HL-60/S4 (cell line): Measurements from ENCODE around the gene TMEM175.

Experiments used
- in situ Hi-C: fragments of 300-500 bp; cut with MboI; formaldehyde crosslinking; loops from 2 replicates; pipeline ENCODE4 v1.14.3; 2022; ENCODE audit warnings: low sequenced_read_pairs

TMEM175 gene, protein sequence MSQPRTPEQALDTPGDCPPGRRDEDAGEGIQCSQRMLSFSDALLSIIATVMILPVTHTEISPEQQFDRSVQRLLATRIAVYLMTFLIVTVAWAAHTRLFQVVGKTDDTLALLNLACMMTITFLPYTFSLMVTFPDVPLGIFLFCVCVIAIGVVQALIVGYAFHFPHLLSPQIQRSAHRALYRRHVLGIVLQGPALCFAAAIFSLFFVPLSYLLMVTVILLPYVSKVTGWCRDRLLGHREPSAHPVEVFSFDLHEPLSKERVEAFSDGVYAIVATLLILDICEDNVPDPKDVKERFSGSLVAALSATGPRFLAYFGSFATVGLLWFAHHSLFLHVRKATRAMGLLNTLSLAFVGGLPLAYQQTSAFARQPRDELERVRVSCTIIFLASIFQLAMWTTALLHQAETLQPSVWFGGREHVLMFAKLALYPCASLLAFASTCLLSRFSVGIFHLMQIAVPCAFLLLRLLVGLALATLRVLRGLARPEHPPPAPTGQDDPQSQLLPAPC

DNA sequence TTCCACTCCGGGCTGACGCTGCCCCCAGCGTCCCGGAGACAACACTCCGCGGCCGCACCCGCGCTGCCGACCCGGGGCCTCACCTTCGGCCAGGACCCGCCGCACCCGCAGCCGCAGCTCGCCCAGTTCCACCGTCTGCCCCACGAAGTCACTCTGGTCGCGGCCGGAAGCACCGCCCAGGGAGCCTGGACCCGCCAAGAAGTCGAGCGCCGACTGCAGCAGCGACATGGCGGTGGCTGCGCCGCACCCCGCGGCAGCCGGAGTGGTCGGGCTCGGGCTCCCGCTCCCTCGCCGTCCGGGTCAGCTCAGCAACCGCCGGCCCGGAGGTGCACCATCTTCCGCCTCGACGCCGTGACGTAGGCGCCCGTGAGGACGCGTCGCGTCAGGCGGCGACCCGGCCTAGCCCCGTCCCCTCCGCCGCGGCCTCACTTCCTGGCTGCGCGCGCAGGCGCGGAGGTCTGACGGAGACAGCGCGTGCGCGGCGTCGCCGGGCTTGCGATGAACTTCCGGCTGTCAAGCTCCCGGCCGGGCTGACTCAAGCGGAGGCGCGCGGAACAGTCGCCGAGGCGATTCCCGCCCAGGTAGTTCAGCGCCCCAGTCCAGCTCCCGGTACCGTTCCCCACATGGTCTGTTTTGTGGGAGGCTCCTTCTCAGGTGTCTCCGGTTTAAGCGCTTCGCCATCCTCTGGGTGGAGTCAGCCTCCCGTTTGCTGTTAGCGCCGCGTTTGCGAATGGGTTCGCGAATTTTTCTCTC lies at the start of gene TMEM175, which contains the start of gene GAK:
Gene TMEM175, plus strand, starts transcription at position 501 of the 753 bp plus-strand sequence. CDS start 15,280 bp downstream, outside the sequence.
Gene GAK, minus strand, starts transcription at position 357 of the 753 bp plus-strand sequence. Its CDS starts 129 bp downstream, at position 228.
- in situ Hi-C loops: no loop called here

DNA sequence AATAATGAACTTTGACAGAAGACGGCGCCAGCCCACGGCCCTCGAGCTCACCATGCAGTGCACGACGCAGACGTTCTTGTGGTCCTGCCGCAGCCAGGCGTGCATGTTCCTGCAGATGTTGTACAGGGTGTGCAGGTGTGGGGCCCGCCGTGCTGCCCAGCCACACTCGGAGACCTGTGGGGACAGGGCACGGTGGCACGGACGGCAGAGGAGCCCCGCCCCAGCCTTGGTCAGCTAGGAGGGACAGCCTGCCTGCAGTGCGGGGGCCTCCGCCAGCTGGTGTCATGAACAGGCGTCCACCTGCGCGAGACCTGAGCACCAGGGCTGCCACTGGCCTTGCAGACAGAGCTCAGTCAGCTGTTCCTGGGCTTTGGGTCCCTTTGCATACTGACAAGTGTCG lies 49.6 kb upstream of the TMEM175 start:
- in situ Hi-C loops: no loop called here

GRCh38 chr4:883377-884095 lies 48.7 kb upstream of the TMEM175 start:
- in situ Hi-C loops: no loop called here

- in situ Hi-C loops: no loop called here
Measured at GRCh38 chr4:884259-884658, 48.0 kb upstream of the TMEM175 start.

DNA sequence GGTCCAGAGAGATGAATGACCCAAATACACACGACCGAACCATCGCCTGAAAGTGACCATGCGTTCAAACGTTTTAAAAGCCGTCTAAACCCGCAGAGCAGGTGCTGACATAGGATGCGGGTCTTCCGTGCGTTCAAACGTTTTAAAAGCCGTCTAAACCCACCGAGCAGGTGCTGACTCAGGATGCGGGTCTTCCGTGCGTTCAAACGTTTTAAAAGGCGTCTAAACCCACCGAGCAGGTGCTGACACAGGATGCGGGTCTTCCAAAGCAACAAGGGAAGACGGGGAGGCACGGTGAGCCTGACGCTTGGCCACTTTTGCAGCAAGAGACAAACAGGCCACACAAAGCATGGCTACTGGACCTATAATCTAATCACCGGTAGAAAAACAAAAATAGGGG lies 47.4 kb upstream of the TMEM175 start:
- in situ Hi-C loops: no loop called here

- in situ Hi-C loops: no loop called here
Measured at GRCh38 chr4:885353-885752, 46.9 kb upstream of the TMEM175 start.

- in situ Hi-C loops: no loop called here
Measured at GRCh38 chr4:886244-886643, 46.0 kb upstream of the TMEM175 start.

DNA sequence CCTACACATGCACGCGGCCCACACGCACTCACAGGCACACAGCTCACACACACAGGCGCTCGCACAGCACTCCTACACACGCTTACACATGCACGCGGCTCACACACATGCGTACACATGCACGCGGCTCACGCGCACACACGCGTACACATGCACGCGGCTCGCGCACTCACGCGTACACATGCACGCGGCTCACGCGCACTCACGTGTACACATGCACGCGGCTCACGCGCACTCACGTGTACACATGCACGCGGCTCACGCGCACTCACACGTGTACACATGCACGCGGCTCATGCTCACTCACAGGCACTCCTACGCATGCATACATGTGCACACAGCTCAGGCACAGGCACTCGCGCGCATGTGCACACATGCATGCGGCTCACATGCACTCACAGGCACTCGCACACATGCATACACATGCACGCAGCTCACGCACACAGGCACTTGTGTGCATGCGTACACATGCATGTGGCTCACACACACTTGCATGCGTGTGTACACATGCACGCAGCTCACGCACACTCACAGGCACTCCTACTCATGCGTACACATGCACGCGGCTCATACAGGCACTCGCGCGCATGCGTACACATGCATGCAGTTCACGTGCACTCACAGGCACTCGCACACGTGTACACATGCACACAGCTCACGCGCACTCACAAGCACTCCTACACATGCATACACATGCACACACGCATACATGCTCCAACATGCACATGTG lies 45.1 kb upstream of the TMEM175 start:
- in situ Hi-C loops: no loop called here

GRCh38 chr4:888029-888428 lies 44.2 kb upstream of the TMEM175 start:
- in situ Hi-C loops: no loop called here

DNA sequence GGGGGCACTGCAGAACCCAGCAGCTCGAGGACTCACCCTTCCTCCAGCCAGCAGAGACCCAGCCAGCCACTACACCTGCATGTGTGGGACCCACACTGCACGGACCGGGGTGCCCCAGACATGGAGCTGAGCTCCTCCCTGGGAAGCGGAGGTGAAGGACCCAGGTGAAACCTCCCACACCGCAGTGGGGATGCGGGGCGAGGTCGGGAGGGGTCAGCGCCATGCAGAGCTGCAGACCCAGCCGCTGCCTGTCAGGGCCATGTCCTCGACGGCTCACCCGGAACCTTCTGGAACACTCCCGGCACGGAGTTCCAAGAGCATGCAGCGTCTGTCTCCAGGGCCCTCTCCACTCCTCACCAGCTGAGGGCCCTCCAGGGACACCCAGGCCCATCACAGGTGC lies 42.7 kb upstream of the TMEM175 start:
- in situ Hi-C loops: no loop called here

DNA sequence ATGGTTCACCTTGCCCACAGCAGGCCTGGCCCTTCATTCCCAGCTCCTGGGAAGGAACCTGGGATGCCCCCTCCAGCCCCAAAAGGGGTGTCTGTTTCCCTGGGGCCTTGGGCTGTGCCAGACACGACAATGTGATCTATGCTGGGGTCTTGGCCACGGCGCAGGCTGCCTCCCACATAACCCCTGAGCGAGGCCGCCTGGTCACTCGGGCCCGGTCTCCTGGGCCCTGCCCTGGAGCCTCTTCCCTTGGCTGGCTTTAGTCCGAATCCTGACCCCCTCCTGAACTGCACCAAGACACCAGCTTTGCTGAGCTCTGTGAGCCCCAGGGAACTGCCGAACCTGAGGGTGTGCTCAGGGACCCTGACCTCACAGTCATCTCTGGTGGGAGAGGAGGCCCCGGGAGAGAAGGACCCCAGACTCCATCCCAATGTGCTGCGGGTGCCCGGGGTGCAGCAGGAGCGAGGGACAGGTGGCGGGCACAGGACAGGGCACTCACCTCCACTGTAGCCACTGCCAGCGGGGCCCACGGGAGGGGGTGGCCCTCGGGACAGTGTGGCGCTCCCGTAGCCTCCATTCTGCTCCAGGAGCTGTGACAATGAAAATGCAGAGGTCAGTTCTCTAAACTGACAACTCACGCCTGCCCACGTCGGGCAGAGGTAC lies 42.1 kb upstream of the TMEM175 start:
- in situ Hi-C loops: no loop called here

- in situ Hi-C loops: no loop called here
Measured at GRCh38 chr4:891747-892146, 40.5 kb upstream of the TMEM175 start.

DNA sequence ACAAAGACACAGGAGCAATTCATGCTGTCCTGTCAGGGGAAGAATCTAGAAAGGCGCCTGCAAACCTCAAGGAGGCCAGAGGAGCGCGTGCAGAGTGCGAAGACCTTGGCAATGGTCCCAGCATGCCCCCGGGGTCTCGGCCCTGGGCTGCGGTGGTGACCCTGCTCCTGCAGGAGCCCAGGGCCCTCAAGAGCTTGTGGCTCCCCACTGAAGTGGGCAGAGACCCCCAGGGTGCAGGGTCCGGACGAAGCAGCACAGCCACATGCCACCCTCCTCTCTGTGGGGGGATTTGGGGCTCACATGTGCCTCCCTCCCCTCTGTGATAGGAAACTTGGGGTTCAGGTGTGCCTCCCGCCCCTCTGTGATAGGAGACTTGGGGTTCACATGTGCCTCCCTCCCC lies 39.5 kb upstream of the TMEM175 start:
- in situ Hi-C loops: no loop called here

GRCh38 chr4:893276-893994 lies 38.8 kb upstream of the TMEM175 start:
- in situ Hi-C loops: no loop called here

DNA sequence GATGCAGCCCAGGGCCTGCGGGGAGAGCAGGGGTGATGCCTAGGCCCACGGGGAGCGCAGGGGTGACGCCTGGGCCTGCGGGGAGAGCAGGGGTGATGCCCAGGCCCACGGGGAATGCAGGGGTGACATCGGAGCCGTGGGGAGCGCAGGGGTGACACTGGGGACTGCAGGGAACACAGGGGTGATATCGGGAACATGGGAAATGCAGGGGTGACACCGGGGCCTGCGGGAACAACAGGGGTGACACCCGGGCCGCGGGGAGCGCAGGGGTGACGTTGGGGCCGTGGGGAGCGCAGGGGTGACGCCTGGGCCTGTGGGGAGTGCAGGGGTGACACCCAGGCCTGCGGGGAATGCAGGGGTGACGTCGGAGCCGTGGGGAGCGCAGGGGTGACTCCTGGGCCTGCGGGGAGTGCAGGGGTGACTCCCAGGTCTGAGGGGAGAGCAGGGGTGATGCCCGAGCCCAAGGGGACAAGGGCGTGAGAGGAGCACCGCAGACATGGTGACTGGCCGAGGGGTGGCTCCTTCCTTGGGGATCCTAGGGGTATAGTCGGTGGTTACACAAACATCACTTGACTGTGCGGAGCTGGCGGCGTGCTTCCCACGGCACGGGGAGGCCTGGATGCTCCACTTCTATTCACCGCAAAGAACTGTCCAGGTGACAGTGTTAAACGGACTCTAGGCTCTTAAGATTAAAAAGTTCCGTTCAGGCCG lies 38.1 kb upstream of the TMEM175 start:
- in situ Hi-C loops: no loop called here

DNA sequence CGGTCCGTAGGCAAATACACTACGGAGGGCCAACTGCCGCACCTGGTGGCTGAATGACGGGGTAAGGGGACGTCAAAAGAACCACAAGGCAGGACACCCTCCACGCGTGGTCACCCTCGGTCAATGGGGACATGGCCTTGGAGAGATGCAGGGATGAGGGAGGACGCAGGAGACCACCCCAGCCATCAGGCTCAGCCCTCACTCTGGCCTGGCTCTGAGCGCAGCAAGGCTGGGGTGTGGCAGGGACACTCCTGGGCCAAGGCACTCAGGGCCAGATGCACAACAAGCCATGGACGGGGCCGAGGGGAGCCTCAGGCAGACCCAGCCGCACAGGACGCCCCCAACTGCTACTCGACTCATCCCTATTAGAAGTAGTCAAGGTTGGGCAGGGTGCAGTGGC lies 36.7 kb upstream of the TMEM175 start:
- in situ Hi-C loops: no loop called here

GRCh38 chr4:896216-896615 lies 36.0 kb upstream of the TMEM175 start:
- in situ Hi-C loops: no loop called here

DNA sequence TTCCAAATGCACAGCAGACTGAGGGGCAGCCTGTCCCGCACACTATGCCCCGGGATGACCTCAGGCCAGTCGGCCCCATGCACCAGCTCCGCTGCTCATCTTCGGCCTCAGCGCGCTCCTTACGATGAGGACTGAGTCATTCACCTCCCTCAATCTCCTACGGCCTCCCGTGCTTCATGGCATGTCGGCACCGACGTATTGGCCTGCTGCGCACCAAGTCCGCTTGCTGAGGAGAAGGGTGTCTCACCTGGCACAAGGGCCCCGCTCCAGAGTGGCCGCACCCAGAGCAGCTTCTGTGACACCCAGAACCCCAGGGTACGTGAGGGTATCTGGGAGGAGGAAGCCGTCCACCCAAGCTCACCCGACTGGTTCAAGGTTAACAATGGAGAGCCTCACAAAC lies 35.6 kb upstream of the TMEM175 start:
- in situ Hi-C loops: no loop called here

GRCh38 chr4:898123-898522 lies 34.1 kb upstream of the TMEM175 start:
- in situ Hi-C loops: no loop called here
